GM12873 (cell line): ENCODE results near the gene SDK1.

Experiments used
- TF ChIP-seq, protein P1 (sequence below): IDR thresholded peaks from 2 replicates; pipeline ENCODE4 v1.5.1; 2012; ENCODE audit warnings: low read depth, mild to moderate bottlenecking, moderate library complexity, low read length, control low read depth; ENCODE audit not compliant: insufficient read depth; ENCODE audit errors: missing control alignments

The SDK1 gene

DNA sequence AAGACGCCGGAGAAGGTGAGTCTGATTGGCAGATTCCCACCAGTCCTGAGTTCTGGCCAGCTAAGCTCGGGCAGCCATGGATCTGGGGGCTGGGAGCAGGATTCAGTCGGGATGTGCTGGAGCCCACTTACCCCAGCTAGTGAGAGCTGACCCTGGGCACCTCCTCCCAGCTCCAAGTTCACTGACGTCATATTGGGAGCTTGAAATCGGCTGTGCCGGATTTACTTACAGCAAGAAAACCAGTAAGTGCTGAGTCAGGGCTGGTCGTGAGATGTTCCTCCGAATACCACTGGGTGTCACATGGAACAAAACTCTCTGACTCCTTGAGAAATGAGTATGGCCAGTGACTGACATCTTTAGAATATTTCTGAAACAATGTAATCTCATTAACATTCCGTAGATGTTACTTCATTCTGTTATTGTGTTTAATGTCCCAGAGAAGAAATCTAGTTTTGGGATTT is 621.2 kb downstream of the SDK1 start:
- TF ChIP-seq, protein P1, sequence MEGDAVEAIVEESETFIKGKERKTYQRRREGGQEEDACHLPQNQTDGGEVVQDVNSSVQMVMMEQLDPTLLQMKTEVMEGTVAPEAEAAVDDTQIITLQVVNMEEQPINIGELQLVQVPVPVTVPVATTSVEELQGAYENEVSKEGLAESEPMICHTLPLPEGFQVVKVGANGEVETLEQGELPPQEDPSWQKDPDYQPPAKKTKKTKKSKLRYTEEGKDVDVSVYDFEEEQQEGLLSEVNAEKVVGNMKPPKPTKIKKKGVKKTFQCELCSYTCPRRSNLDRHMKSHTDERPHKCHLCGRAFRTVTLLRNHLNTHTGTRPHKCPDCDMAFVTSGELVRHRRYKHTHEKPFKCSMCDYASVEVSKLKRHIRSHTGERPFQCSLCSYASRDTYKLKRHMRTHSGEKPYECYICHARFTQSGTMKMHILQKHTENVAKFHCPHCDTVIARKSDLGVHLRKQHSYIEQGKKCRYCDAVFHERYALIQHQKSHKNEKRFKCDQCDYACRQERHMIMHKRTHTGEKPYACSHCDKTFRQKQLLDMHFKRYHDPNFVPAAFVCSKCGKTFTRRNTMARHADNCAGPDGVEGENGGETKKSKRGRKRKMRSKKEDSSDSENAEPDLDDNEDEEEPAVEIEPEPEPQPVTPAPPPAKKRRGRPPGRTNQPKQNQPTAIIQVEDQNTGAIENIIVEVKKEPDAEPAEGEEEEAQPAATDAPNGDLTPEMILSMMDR: no peak

DNA sequence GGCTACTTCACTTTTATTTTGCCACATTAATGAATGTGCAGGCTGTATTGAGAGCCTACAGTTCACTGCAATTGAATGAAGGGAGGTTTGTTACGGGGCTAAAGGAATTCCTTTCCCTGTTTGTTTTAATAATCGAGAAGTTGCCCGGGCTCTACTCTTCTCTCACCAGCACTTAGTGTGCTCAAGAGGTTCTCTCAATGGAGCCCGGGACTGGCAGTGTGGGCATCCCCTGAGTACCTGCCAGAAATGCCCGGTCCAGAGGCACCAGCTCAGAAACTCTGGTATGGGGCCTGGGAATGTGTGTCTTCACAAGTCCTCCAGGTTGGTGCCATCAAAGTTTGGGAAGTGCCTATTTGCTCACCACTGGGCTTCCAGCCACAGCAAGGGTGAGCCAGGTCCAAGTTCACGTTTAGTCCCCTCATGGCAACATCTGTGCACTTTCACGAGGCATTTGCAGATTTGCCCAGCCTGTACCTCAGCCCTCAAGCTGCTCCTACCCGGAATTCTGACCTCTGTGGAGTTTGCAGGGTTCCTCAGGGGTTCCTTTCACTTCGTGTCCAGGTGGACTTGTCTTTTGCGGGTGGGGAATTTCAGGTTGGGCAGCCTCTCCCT is 622.4 kb downstream of the SDK1 start:
- TF ChIP-seq, protein P1: no peak

DNA sequence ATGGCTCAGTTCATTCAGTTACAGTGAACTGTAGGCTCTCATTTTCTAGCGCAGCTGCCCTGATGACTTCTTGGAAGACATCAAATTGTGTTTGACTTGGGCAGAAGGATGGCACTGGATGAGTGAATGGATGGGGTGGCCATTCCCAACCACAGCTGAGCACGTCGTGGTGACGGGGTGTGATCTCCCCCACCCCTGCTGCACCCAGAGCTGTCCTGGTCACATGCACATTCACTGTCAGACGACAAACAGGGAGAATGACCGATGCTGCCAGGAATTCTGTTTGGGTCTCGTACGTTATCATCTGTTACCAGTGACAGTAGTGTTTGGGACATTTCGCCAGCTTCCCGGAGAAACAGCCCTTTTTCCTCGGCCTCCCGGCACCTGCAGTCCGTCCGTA is 623.2 kb downstream of the SDK1 start:
- TF ChIP-seq, protein P1: no peak

DNA sequence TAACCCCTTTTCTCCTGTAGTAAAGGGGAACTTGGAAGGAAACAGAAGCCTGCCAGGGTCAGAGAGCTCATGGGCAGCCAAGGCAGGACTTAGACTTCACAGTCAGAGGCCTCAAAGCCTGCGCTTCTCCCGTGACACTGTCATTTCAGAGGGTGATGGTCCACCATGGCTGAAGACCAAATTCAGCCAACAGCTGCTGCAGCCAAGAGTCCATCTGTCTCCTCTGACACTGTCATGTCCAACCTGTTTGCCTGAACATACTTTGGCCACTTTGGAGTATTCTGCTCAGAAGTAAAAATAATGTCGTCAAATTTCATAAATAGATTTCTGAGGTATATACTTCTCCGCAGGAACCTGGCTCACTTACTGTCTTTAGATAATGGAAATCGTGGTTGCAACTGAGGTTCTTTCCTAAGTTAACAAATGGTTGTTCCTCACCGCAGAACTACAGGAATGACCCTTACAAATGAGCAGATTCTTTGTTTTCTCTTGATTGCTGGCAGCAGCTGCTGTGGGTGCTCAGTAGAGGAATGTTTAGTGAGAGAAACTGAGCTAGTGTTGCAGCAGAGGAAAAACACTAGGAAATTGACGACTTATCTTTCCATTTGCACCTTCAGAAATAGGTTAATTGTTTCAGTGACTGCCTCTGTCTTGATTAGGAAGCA is 626.5 kb downstream of the SDK1 start:
- TF ChIP-seq, protein P1: no peak

DNA sequence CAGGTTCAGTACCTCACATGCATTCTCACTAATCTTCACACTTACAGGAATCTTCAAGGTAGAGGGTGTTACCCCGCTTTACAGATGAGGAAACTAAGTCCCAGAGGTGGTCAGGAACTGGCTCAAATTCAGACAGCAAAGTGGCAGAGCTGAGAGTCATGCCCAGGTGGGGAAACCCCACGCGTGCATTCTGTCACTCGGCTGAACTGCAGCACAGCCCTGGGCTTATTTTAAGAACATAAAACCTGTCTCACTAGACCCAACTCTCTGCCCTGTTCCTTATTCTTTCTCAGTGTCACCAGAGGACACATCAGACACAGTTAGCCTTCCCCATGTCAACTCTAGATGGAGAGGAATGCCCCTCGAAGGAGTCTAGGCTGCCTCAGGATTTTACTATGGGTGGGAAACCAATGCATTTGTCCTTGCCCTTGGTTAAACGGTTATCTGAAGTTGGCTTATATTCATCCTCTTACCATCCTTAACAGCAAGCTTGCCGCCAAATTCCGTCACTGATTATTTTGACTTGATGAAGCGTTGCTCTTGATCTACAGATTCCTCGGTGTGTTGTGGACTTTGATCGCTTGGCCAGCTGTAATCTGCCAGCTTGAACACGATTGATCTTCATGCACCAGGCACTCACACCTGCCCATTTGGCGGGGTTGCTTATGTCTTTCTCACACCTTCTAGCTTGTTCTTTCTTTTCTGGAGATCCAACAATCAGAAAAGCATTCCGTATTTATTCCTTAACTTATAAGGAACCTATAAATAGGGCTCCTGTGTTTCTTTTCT is 627.9 kb downstream of the SDK1 start:
- TF ChIP-seq, protein P1: no peak

DNA sequence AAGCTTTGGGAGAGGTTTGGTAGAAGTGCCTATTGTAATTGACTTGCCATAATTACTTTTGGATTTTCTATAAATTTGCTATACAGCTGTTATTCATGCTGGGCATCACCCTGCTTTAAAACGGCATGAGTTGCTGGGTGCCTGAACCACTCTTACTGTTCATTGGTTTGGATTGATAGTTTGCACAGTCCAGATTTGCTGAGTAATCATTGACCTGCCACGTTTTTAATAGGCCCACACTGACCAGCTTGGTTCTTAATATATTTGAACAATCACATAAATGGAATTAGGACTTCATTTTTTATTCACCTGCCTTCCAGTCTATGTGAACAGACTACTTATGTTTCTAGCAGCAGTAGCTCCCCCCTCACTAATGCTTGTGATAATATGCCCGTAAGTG is 630.8 kb downstream of the SDK1 start:
- TF ChIP-seq, protein P1: no peak

DNA sequence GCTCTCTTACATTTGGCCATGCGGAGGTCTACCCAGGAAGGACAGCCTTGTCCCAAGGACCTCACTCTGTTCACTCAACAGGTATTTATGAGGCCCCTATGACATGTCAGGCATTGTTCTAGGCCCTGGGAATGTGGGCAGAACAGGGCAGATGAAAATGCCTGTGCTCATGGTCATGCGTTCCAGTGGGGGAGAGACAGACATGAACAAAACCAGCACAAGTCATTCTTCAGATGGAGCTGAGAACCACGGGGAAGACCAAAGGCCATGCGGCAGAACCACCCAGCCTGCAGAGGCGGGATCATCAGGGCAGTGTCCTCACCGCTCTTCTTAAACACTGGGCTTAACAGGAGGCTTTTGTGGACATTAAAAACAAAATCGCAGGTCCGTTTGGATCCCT is 636.1 kb downstream of the SDK1 start:
- TF ChIP-seq, protein P1: no peak
